GM18526 (cell line): Measurements from ENCODE around the gene MRPL32.

ENCODE experiments used
- POLR2A ChIP-seq: IDR thresholded peaks from 3 replicates; pipeline ENCODE4 v1.6.1; 2011; ENCODE audit not compliant: insufficient read length; ENCODE audit errors: extremely low read depth

MRPL32 gene

GRCh38 chr7:42931834-42932651 lies at the start of gene MRPL32, which contains the start of gene PSMA2:
MRPL32 (plus strand) TSS chr7:42932376; CDS start chr7:42932387, 11 bp downstream.
PSMA2 (minus strand) TSS chr7:42932174; CDS start chr7:42932158, 16 bp downstream.
- peak; percentile 89 for TF ChIP-seq POLR2A

GRCh38 chr7:42883950-42884349 lies 48.2 kb upstream of the MRPL32 start:
- no peak for TF ChIP-seq POLR2A

GRCh38 chr7:42886129-42886528 lies 46.0 kb upstream of the MRPL32 start:
- no peak for TF ChIP-seq POLR2A

- TF ChIP-seq POLR2A = no peak
Observed at GRCh38 chr7:42886893-42887505, 45.2 kb upstream of the MRPL32 start.

GRCh38 chr7:42893346-42894240 lies 38.6 kb upstream of the MRPL32 start:
- TF ChIP-seq POLR2A = no peak

GRCh38 chr7:42900842-42901241 lies 31.3 kb upstream of the MRPL32 start:
- no peak for TF ChIP-seq POLR2A

GRCh38 chr7:42902331-42902730 lies 29.8 kb upstream of the MRPL32 start:
- no peak for TF ChIP-seq POLR2A

GRCh38 chr7:42906181-42906580 lies 26.0 kb upstream of the MRPL32 start:
- no peak for TF ChIP-seq POLR2A

- no peak for TF ChIP-seq POLR2A
Observed at GRCh38 chr7:42907316-42907715, 24.9 kb upstream of the MRPL32 start.

GRCh38 chr7:42910306-42910705 lies 21.9 kb upstream of the MRPL32 start:
- TF ChIP-seq POLR2A = no peak

GRCh38 chr7:42911454-42912447 lies 20.4 kb upstream of the MRPL32 start, which contains the start of gene C7orf25:
C7orf25 (minus strand) TSS chr7:42912070; CDS start chr7:42910900, 1,170 bp downstream.
- TF ChIP-seq POLR2A = peak; percentile 58

- TF ChIP-seq POLR2A = no peak
Observed at GRCh38 chr7:42913591-42913990, 18.6 kb upstream of the MRPL32 start.

GRCh38 chr7:42914009-42914408 lies 18.2 kb upstream of the MRPL32 start:
- no peak for TF ChIP-seq POLR2A

GRCh38 chr7:42914421-42915045 lies 17.6 kb upstream of the MRPL32 start:
- TF ChIP-seq POLR2A = no peak
